OCI-LY7 (cell line): ENCODE data around the gene CYP4F2.
A peak's percentile ranks its signal among the peaks of the same experiment; 100 is the strongest.

Experiments used
- EZH2phosphoT487 ChIP-seq: fragments of 200-600 bp; sonication (generic); IDR thresholded peaks from 2 replicates; pipeline ENCODE4 v1.6.1; 2018; ENCODE audit warnings: low read depth, borderline replicate concordance, mild to moderate bottlenecking, mixed run types, antibody characterized with exemption, low read length, moderate library complexity, mixed read lengths
- TF ChIP-seq, protein P1 (sequence below): fragments of 200-600 bp; sonication (generic); conservative IDR thresholded peaks from 2 replicates; pipeline ENCODE4 v1.5.1; 2014; ENCODE audit warnings: mild to moderate bottlenecking, antibody characterized with exemption, low read length, moderate library complexity, mixed read lengths

DNA sequence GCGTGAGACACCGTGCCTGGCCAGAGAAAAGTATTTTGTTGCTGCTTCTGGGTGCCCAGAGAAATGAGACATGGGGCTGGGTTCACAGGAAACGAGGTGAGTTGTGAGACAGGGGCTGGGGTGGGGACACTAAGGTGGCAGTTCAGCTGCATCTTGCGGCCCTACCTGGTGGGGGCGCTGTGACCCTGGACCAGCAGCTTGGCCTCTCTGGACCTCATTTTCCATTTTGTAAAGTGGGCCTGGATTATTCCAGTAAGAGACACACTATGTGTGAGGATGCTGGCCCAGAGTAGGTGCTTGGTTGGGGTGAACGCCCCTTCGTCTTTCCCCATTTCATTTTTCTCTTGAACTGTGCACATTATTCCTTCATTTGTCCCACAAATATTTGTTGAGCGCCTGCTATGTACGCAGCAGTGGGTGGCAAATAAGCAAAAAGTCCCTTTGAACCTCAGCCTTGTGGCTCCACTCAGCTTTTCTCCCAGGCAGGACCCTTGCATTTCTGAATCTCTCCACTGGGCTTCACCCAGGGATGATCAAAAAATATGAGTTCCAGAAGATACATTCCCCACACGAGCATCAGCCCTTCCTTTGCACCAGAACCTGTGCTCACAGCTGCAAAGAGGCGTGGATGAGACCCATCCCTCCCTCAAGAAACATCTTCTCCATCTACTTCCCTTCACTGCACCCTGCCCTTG is 55.9 kb downstream of the CYP4F2 start:
- TF ChIP-seq, protein P1, sequence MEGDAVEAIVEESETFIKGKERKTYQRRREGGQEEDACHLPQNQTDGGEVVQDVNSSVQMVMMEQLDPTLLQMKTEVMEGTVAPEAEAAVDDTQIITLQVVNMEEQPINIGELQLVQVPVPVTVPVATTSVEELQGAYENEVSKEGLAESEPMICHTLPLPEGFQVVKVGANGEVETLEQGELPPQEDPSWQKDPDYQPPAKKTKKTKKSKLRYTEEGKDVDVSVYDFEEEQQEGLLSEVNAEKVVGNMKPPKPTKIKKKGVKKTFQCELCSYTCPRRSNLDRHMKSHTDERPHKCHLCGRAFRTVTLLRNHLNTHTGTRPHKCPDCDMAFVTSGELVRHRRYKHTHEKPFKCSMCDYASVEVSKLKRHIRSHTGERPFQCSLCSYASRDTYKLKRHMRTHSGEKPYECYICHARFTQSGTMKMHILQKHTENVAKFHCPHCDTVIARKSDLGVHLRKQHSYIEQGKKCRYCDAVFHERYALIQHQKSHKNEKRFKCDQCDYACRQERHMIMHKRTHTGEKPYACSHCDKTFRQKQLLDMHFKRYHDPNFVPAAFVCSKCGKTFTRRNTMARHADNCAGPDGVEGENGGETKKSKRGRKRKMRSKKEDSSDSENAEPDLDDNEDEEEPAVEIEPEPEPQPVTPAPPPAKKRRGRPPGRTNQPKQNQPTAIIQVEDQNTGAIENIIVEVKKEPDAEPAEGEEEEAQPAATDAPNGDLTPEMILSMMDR = peak; percentile 56
- no peak for TF ChIP-seq EZH2phosphoT487
